Retinal pigment epithelial cell (primary cell): Measurements from ENCODE around the gene C1R.
"Not testable (repeated sequence)": the region's sequence is repeated elsewhere in the genome, so short reads cannot be mapped to it uniquely, and the experiment has no call there.

Source experiments
- DNase-seq: peaks from one replicate; pipeline ENCODE4 v3.0.0-alpha.2; 2010; ENCODE audit warnings: low read depth
- H3K4me3 ChIP-seq: 2 replicates; pipeline ENCODE4 v1.5.1; 2011; ENCODE audit warnings: mild to moderate bottlenecking, low read length, control low read depth, moderate library complexity
- CTCF ChIP-seq: conservative IDR thresholded peaks from 2 replicates; pipeline ENCODE4 v1.5.1; 2011; ENCODE audit warnings: low read depth, low read length, control low read depth, inconsistent platforms

Gene C1R

GRCh38 chr12:7038591-7038990, 53.7 kb downstream of the C1R start:
- no peak for DNase-seq
- TF ChIP-seq CTCF: no peak
- no peak overlapping the region for H3K4me3 ChIP-seq

GRCh38 chr12:7037411-7037810, 54.8 kb downstream of the C1R start:
- not testable (repeated sequence) for DNase-seq, H3K4me3 ChIP-seq

GRCh38 chr12:7035463-7035862, 56.8 kb downstream of the C1R start:
- H3K4me3 ChIP-seq: no peak overlapping the region
- TF ChIP-seq CTCF: no peak
- no peak for DNase-seq

GRCh38 chr12:7034464-7034863, 57.8 kb downstream of the C1R start:
- DNase-seq: no peak
- no peak overlapping the region for H3K4me3 ChIP-seq
- no peak for TF ChIP-seq CTCF

- no peak for DNase-seq
- H3K4me3 ChIP-seq: no peak overlapping the region
- TF ChIP-seq CTCF: no peak
Measured at GRCh38 chr12:7032990-7033389, 59.3 kb downstream of the C1R start.

- TF ChIP-seq CTCF: no peak
- DNase-seq: no peak
- no peak overlapping the region for H3K4me3 ChIP-seq
Measured at GRCh38 chr12:7031306-7031705, 60.9 kb downstream of the C1R start.
